Heart right ventricle (tissue), 16 donors: ENCODE results near the gene RARG. TPM values are rescaled to one million over a fixed set of nuclear protein-coding genes. Genes with fewer than 3 reads are reported as not detected.

Experiments
- ATAC-seq, 8 donors: fragments of 200-7000 bp; cut with Tn5 transposase; one replicate each; pipeline ENCODE4 v1.9.1; 2020; ENCODE audit warnings: mild to moderate bottlenecking in 8 of 8, moderate library complexity in 8 of 8, moderate number of reproducible peaks in 1 of 8
- DNase-seq, 2 donors: peaks; one replicate each; pipeline ENCODE4 v3.0.0-alpha.2; 2020
- H3K27ac ChIP-seq, 10 donors: fragments of 200-600 bp; sonication (generic) in 2 of 10; one replicate each; pipeline versions ENCODE4 v1.5.0 to v1.8.0; 2020 to 2022; ENCODE audit warnings: mild to moderate bottlenecking in 3 of 10
- H3K27me3 ChIP-seq, 7 donors: fragments of 200-600 bp; one replicate each; pipeline ENCODE4 v1.8.0; 2021 to 2022; ENCODE audit warnings: mild to moderate bottlenecking in 2 of 7
- H3K36me3 ChIP-seq, 9 donors: fragments of 200-600 bp; sonication (generic) in 1 of 9; one replicate each; pipeline versions ENCODE4 v1.5.0 to v1.8.0; 2020 to 2022; ENCODE audit warnings: mild to moderate bottlenecking in 2 of 9
- H3K4me1 ChIP-seq, 9 donors: fragments of 200-600 bp; sonication (generic) in 1 of 9; one replicate each; pipeline versions ENCODE4 v1.5.0 to v1.8.0; 2020 to 2022; ENCODE audit warnings: mild to moderate bottlenecking in 4 of 9
- H3K4me3 ChIP-seq, 10 donors: fragments of 200-600 bp; sonication (generic) in 2 of 10; one replicate each; pipeline versions ENCODE4 v1.5.0 to v1.8.0; 2020 to 2022; ENCODE audit warnings: mild to moderate bottlenecking in 7 of 10, moderate library complexity in 2 of 10
- H3K9me3 ChIP-seq, 11 donors: fragments of 200-600 bp in 10 of 11; sonication (generic) in 2 of 11; one replicate each; pipeline versions ENCODE4 v1.5.0 to v1.8.0; 2013 to 2022; ENCODE audit warnings: mild to moderate bottlenecking in 2 of 11, control low read depth in 1 of 11, moderate library complexity in 1 of 11
- WGBS, 2 donors: extraction: QIAGEN DNeasy Blood & Tissue Kit; methylation state at CpG; one replicate each; pipeline ENCODE4 v1.1.7; 2013; ENCODE audit warnings: inconsistent platforms in 1 of 2; 5-methylcytosine and 5-hydroxymethylcytosine counted together
- intact Hi-C, 10 donors: fragments of 100-400 bp; cut with DNase I; formaldehyde crosslinking; loops; one replicate each; pipeline versions ENCODE4 v1.11.1 to v1.14.2; 2022
- polyA plus RNA-seq, 2 donors: library from polyadenylated mRNA; stranded (reverse); fragments of 200-250 nt; gene quantifications; one replicate each; pipeline ENCODE4 v1.2.3, GENCODE V29; 2013
- total RNA-seq, 10 donors: library from RNA; stranded (reverse); fragmentation: NEBNext Ultra II Directional in 3 of 10; extraction: Animal tissue kit (Norgen Biotek cat#: 25700) in 3 of 10; gene quantifications; one replicate each; pipeline versions ENCODE4 v1.2.1 to v1.2.4, GENCODE V29; 2021 to 2023
- TF ChIP-seq, protein P1 (sequence below), 9 donors: fragments of 200-600 bp; sonication (generic) in 2 of 9; IDR thresholded peaks; one replicate each; pipeline versions ENCODE4 v1.5.0 to v1.8.0; 2021 to 2022; ENCODE audit warnings: antibody characterized with exemption in 9 of 9, mild to moderate bottlenecking in 5 of 9, moderate library complexity in 1 of 9
- donor health status: Arrhythmogenic right ventricular cardiomyopathy.
- donor health status: ischemic (EF 13 %, LVEDD 7.1; RV severe dilation, severe dysfunction).
- donor health status: healthy with polysubstance abuse.
- donor health status: DM: no; HTN: yes; CAD: no.
- donor health status: DM: no; HTN: no; CAD: no.
- donor health status: ischemic (EF 25% LVEDD 6.9; RV normal size, moderate dysfunction).
- donor health status: ischemic (EF 25% LVEDD 5.7; RV mildly dilated, moderate dysfunction).
- donor health status: healthy.
- donor health status: DM: yes; HTN: yes; CAD: no.
- donor health status: Ischemic cardiomyopathy.
- donor health status: ischemic (EF 35%, LVEDD 5.7; RV mildly dilated, moderate dysfunction).
- donor health status: nonischemic (EF 11% LVEDD 7.7; RV severe dilation, severe dysfunction).
- donor health status: DM: yes; HTN: yes; CAD: no.
- donor health status: PGD.
- donor health status: ischemic (EF 29% LVEDD 5.4; RV normal size, mild dysfunction).
- donor health status: nonischemic (EF 23%, LVEDD 6.1; RV moderate dilation, normal function).

RARG gene
- total and polyA plus RNA-seq, 12 donors, result 7.0 to 21.7 (median 12.8) TPM

- intact Hi-C loops, result no loop called here
- no peak for ATAC-seq
- Histone ChIP-seq H3K9me3 (no peaks in the 10 kb centered on the region), H3K4me3 (peak overlapping the region; percentile 71 to 96 (median 76)), H3K27ac (peak overlapping the region; percentile 96 to 100 (median 99)), H3K4me1 (peaks cover 14 to 92% (median 75%) of the 10 kb centered on the region in 9 donors), H3K36me3 (peaks cover 0 to 15% (median 5%) of the 10 kb centered on the region in 9 donors), H3K27me3 (no peaks in the 10 kb centered on the region)
- TF ChIP-seq, protein P1, sequence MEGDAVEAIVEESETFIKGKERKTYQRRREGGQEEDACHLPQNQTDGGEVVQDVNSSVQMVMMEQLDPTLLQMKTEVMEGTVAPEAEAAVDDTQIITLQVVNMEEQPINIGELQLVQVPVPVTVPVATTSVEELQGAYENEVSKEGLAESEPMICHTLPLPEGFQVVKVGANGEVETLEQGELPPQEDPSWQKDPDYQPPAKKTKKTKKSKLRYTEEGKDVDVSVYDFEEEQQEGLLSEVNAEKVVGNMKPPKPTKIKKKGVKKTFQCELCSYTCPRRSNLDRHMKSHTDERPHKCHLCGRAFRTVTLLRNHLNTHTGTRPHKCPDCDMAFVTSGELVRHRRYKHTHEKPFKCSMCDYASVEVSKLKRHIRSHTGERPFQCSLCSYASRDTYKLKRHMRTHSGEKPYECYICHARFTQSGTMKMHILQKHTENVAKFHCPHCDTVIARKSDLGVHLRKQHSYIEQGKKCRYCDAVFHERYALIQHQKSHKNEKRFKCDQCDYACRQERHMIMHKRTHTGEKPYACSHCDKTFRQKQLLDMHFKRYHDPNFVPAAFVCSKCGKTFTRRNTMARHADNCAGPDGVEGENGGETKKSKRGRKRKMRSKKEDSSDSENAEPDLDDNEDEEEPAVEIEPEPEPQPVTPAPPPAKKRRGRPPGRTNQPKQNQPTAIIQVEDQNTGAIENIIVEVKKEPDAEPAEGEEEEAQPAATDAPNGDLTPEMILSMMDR (IDR thresholded peaks at IDR 0.05), result no peak
- 31 to 56% methylated on average over 29 to 30 of the region's 30 CpGs for WGBS, 2 donors
- DNase-seq, result peak in 1 of 2 donors; percentile 48
These were observed 13.3 kb downstream of the RARG start for GRCh38 chr12:53218551-53219291.

- no peak for DNase-seq
These were observed 14.1 kb downstream of the RARG start for GRCh38 chr12:53217931-53218307.

GRCh38 chr12:53217051-53217930, 14.7 kb downstream of the RARG start:
- peaks cover 13 to 88% (median 70%) of the 10 kb centered on the region in 9 donors for H3K4me1 ChIP-seq
- H3K4me3 ChIP-seq, result peak overlapping the region in 5 of 10 donors; percentile 72 to 96 (median 80)
- DNase-seq (peak in 1 of 2 donors; percentile 57), ATAC-seq (no peak)
- H3K9me3 ChIP-seq, result no peaks in the 10 kb centered on the region
- intact Hi-C loops, result no loop called here
- H3K36me3 ChIP-seq, result peaks cover 0 to 29% (median 17%) of the 10 kb centered on the region in 9 donors
- H3K27ac ChIP-seq, result peak overlapping the region in 9 of 10 donors; percentile 96 to 100 (median 99)
- no peaks in the 10 kb centered on the region for H3K27me3 ChIP-seq
- 57 to 67% methylated on average over 19 of the region's 19 CpGs for WGBS, 2 donors
- TF ChIP-seq, protein P1 (IDR thresholded peaks at IDR 0.05), result no peak

More at GRCh38 chr12:53217931-53218307, 14.1 kb downstream of the RARG start:
- no peaks in the 10 kb centered on the region for H3K27me3 ChIP-seq
- peaks cover 13 to 92% (median 75%) of the 10 kb centered on the region in 9 donors for H3K4me1 ChIP-seq
- WGBS, 2 donors, result 33 to 45% methylated on average over 3 of the region's 3 CpGs
- ATAC-seq, result no peak
- TF ChIP-seq, protein P1 (IDR thresholded peaks at IDR 0.05), result no peak
- H3K27ac ChIP-seq, result peak overlapping the region; percentile 96 to 100 (median 99)
- intact Hi-C loops, result no loop called here
- peaks cover 0 to 23% (median 13%) of the 10 kb centered on the region in 9 donors for H3K36me3 ChIP-seq
- no peaks in the 10 kb centered on the region for H3K9me3 ChIP-seq
- H3K4me3 ChIP-seq, result peak overlapping the region in 8 of 10 donors; percentile 71 to 96 (median 78)

GRCh38 chr12:53215497-53215896, 16.5 kb downstream of the RARG start:
- peaks cover 13 to 77% (median 65%) of the 10 kb centered on the region in 9 donors for H3K4me1 ChIP-seq
- intact Hi-C loops, result loop anchor here in 2 of 10 donors (1.0 to 2.0 kb wide), 2 partner anchors 36 to 71 kb away; no protein-coding TSS in a partner anchor
- ATAC-seq, result no peak
- no peaks in the 10 kb centered on the region for H3K27me3 ChIP-seq
- no peaks in the 10 kb centered on the region for H3K9me3 ChIP-seq
- H3K36me3 ChIP-seq, result peaks cover 0 to 47% (median 35%) of the 10 kb centered on the region in 9 donors
- TF ChIP-seq, protein P1 (IDR thresholded peaks at IDR 0.05), result no peak
- H3K27ac ChIP-seq, result peak overlapping the region; percentile 13 to 100 (median 94)
- DNase-seq, result no peak
- H3K4me3 ChIP-seq, result no peak overlapping the region
- 86 to 87% methylated on average over 8 of the region's 8 CpGs for WGBS, 2 donors
